CD4-positive, alpha-beta T cell (primary cell): Measurements from ENCODE around the gene OBP2A. TPM values are rescaled to one million over a fixed set of nuclear protein-coding genes. Genes with fewer than 3 reads are reported as not detected.

Experiments used
- ATAC-seq: fragments of 200-7000 bp; cut with Tn5 transposase; one replicate; pipeline ENCODE4 v1.10.0; 2022; ENCODE audit warnings: mild to moderate bottlenecking; ENCODE audit not compliant: poor library complexity
- CTCF ChIA-PET: fragments of 350-600 bp; sonication (Branson Sonifier 250); formaldehyde crosslinking; loops from one replicate; lab custom pipeline; 2021; ENCODE audit warnings: antibody characterized with exemption, inconsistent platforms; lab: Charles Lee
- POLR2A ChIA-PET: fragments of 350-600 bp; sonication (Branson Sonifier 250); formaldehyde crosslinking; loops from one replicate; lab custom pipeline; 2021; ENCODE audit warnings: antibody characterized with exemption, inconsistent platforms; lab: Charles Lee
- DNase-seq, 14 experiments: peaks; one replicate each; pipeline ENCODE4 v3.0.0-alpha.2; 2013 to 2020; ENCODE audit warnings: mixed read lengths in 2 of 14
- H3K27ac ChIP-seq, 2 donors: one replicate each; pipeline versions ENCODE4 v1.5.1 to v1.7.0; 2013; ENCODE audit warnings: low read length in 2 of 2, low read depth in 1 of 2, mild to moderate bottlenecking in 1 of 2
- H3K27me3 ChIP-seq, 2 experiments: 1 replicate in 1 of 2; 2 replicates in 1 of 2; pipeline versions ENCODE4 v1.6.1 to v1.7.0; 2013; ENCODE audit warnings: low read length in 2 of 2, control low read depth in 1 of 2, mild to moderate bottlenecking in 1 of 2, moderate library complexity in 1 of 2; ENCODE audit not compliant: insufficient read depth in 2 of 2, control insufficient read depth in 1 of 2
- H3K36me3 ChIP-seq: one replicate; pipeline ENCODE4 v1.6.1; 2013; ENCODE audit warnings: low read length, control low read depth; ENCODE audit not compliant: insufficient read depth
- H3K4me1 ChIP-seq: one replicate; pipeline ENCODE4 v1.6.1; 2013; ENCODE audit warnings: low read length, control low read depth; ENCODE audit not compliant: insufficient read depth
- H3K4me3 ChIP-seq: one replicate; pipeline ENCODE4 v1.5.1; 2013; ENCODE audit warnings: mild to moderate bottlenecking, low read length, moderate library complexity
- H3K9me3 ChIP-seq, 2 experiments: 1 replicate in 1 of 2; 2 replicates in 1 of 2; pipeline versions ENCODE4 v1.6.1 to v1.7.0; 2013; ENCODE audit warnings: low read length in 2 of 2, mild to moderate bottlenecking in 2 of 2, control low read depth in 1 of 2, moderate library complexity in 1 of 2; ENCODE audit not compliant: control insufficient read depth in 1 of 2, insufficient read depth in 1 of 2
- H3K27ac Mint-ChIP-seq: one replicate; pipeline ENCODE4 v1.8.0; 2020; ENCODE audit warnings: mixed read lengths
- H3K27me3 Mint-ChIP-seq: one replicate; pipeline ENCODE4 v1.8.0; 2021; ENCODE audit warnings: mixed read lengths
- H3K36me3 Mint-ChIP-seq: one replicate; pipeline ENCODE4 v1.8.0; 2021; ENCODE audit warnings: low read depth, mixed read lengths
- H3K4me1 Mint-ChIP-seq: one replicate; pipeline ENCODE4 v1.8.0; 2021; ENCODE audit warnings: low read depth, mixed read lengths
- H3K4me3 Mint-ChIP-seq: one replicate; pipeline ENCODE4 v1.8.0; 2020; ENCODE audit warnings: mild to moderate bottlenecking, mixed read lengths
- H3K9me3 Mint-ChIP-seq: one replicate; pipeline ENCODE4 v1.8.0; 2020; ENCODE audit warnings: mixed read lengths
- intact Hi-C, 2 experiments: fragments of 100-400 bp; cut with DNase I in 1 of 2; cut with micrococcal nuclease in 1 of 2; formaldehyde crosslinking; loops; one replicate each; pipeline versions ENCODE4 v1.15.1 to v1.9.0; 2023 to 2025; cut with DNase I, micrococcal nuclease
- total RNA-seq, 174 experiments: library from RNA in 2 of 174; stranded (reverse) in 2 of 174; gene quantifications; one replicate each; pipeline ENCODE4 v1.2.3 and lab custom pipeline; 2021 to 2026
- TF ChIP-seq, protein P1 (sequence below): fragments of 200-600 bp; IDR thresholded peaks from one replicate; pipeline ENCODE4 v1.8.0; 2022; ENCODE audit warnings: antibody characterized with exemption, mild to moderate bottlenecking

Gene OBP2A
- total RNA-seq, 2 experiments from 2014 or later = not detected

- Histone ChIP-seq H3K9me3 (peaks cover 0 to 10% of the 10 kb centered on the region in 2 experiments), H3K36me3 (no peaks in the 10 kb centered on the region), H3K4me3 (no peak overlapping the region), H3K27ac (no peak overlapping the region), H3K4me1 (no peaks in the 10 kb centered on the region), H3K27me3 (peaks cover 2 to 4% of the 10 kb centered on the region in 2 experiments)
- intact Hi-C loops = no loop called here
- ChIA-PET POLR2A (no interaction called here), CTCF (no interaction called here)
- no peak overlapping the region for H3K27ac Mint-ChIP-seq
- H3K4me1 Mint-ChIP-seq = no peaks in the 10 kb centered on the region
- H3K4me3 Mint-ChIP-seq = no peak overlapping the region
- TF ChIP-seq, protein P1, sequence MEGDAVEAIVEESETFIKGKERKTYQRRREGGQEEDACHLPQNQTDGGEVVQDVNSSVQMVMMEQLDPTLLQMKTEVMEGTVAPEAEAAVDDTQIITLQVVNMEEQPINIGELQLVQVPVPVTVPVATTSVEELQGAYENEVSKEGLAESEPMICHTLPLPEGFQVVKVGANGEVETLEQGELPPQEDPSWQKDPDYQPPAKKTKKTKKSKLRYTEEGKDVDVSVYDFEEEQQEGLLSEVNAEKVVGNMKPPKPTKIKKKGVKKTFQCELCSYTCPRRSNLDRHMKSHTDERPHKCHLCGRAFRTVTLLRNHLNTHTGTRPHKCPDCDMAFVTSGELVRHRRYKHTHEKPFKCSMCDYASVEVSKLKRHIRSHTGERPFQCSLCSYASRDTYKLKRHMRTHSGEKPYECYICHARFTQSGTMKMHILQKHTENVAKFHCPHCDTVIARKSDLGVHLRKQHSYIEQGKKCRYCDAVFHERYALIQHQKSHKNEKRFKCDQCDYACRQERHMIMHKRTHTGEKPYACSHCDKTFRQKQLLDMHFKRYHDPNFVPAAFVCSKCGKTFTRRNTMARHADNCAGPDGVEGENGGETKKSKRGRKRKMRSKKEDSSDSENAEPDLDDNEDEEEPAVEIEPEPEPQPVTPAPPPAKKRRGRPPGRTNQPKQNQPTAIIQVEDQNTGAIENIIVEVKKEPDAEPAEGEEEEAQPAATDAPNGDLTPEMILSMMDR = no peak
- no peak for DNase-seq
- ATAC-seq = no peak
- no peaks in the 10 kb centered on the region for H3K9me3 Mint-ChIP-seq
- no peaks in the 10 kb centered on the region for H3K36me3 Mint-ChIP-seq
- peaks cover 16% of the 10 kb centered on the region for H3K27me3 Mint-ChIP-seq
Observed at GRCh38 chr9:135555910-135556309, 10.0 kb downstream of the OBP2A start.

GRCh38 chr9:135559606-135560005 is 13.7 kb downstream of the OBP2A start:
- ChIA-PET CTCF (no interaction called here), POLR2A (no interaction called here)
- ATAC-seq (no peak), DNase-seq (no peak)
- intact Hi-C loops = no loop called here
- TF ChIP-seq, protein P1 = no peak
- no peaks in the 10 kb centered on the region for H3K9me3 Mint-ChIP-seq
- peaks cover 21% of the 10 kb centered on the region for H3K27me3 Mint-ChIP-seq
- H3K36me3 Mint-ChIP-seq = no peaks in the 10 kb centered on the region
- H3K27ac ChIP-seq = no peak overlapping the region
- H3K4me1 Mint-ChIP-seq = no peaks in the 10 kb centered on the region
- H3K4me3 ChIP-seq = no peak overlapping the region
- H3K9me3 ChIP-seq = peaks cover 0 to 14% of the 10 kb centered on the region in 2 experiments
- H3K36me3 ChIP-seq = no peaks in the 10 kb centered on the region
- no peak overlapping the region for H3K27ac Mint-ChIP-seq
- peaks cover 4 to 9% of the 10 kb centered on the region in 2 experiments for H3K27me3 ChIP-seq
- no peaks in the 10 kb centered on the region for H3K4me1 ChIP-seq
- no peak overlapping the region for H3K4me3 Mint-ChIP-seq

GRCh38 chr9:135561391-135562234 is 15.7 kb downstream of the OBP2A start, which contains the start of gene PAEP:
TSS of gene PAEP (plus strand) at chr9:135561756.
- Histone ChIP-seq H3K4me3 (no peak within 1 kb of the TSS), H3K27me3 (peaks cover 6 to 16% of the 10 kb centered on the region in 2 experiments), H3K27ac (no peak within 1 kb of the TSS), H3K36me3 (no peaks in the 10 kb centered on the region), H3K4me1 (no peaks in the 10 kb centered on the region), H3K9me3 (peaks cover 0 to 9% of the 10 kb centered on the region in 2 experiments)
- Mint-ChIP-seq H3K27ac (no peak within 1 kb of the TSS), H3K9me3 (no peaks in the 10 kb centered on the region), H3K4me3 (no peak within 1 kb of the TSS), H3K27me3 (peaks cover 27% of the 10 kb centered on the region), H3K36me3 (no peaks in the 10 kb centered on the region), H3K4me1 (no peaks in the 10 kb centered on the region)
- ChIA-PET CTCF (no interaction called here), POLR2A (no interaction called here)
- TF ChIP-seq, protein P1 = no peak
- no peak for ATAC-seq
- no peak for DNase-seq
- intact Hi-C loops = no loop called here
